ENCODE results near the gene MGAT3.

DNA sequence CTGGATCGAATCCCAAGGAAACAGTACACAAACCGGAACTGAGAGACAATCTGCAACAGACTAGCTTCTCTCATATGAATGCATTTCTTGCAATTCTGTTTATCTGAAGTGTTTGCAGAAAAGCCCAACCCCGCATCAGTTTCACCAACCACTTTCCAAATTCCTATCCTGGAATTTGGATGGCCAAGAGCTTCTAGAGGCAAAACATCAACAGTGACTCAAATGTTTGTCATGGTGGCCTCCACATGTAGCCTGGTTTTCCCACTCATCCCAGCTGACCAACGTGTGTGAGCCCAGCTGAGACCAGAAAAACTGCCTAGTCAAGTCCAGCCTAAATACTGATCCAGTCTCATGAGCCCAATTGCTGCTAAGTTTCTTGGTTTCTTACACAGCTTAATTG is 36.9 kb downstream of the MGAT3 start:
- no peak for TF ChIP-seq ZNF274 (IDR thresholded peaks at IDR 0.05; ENCODE audit: low read depth, low read length)
- no peak for TF ChIP-seq YY1 (IDR thresholded peaks at IDR 0.05; ENCODE audit: insufficient read depth, insufficient read length)
- no peak for TF ChIP-seq SUZ12 (IDR thresholded peaks at IDR 0.05; ENCODE audit: extremely low read depth, insufficient read depth, insufficient read length)

Measured in NT2/D1 (cell line).